ENCODE data around the gene MCTP1.

The MCTP1 gene

DNA sequence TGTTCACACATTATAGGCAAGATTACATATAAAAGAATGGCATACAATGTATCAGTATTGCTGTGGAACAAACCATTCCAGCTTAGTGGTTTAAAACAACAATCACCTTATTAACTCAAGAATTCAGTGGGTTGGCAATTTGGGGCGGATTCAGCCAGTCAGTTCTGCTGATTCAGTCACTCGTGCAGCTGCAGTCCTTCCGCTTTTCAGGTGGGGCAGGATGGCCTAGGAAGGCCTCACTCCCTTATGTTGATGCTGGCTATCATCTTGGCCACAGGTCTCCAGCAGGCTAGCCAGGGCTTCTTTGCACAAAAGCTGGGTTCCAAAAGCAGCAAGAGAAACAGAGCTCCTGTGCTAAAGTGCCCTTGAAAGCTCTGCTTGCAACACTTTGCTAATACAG lies 150.6 kb downstream of the MCTP1 start:
- Histone ChIP-seq H3K4me1 (ENCODE audit: control insufficient read depth, insufficient read depth, low read length) (no peaks in the 10 kb centered on the region), H3K4me3 (ENCODE audit: low read length) (no peak overlapping the region), H3K9ac (ENCODE audit: low read length) (no peak overlapping the region), H3K36me3 (ENCODE audit: control insufficient read depth, insufficient read depth, low read length) (no peaks in the 10 kb centered on the region), H3K9me3 (ENCODE audit: control insufficient read depth, low read length) (no peaks in the 10 kb centered on the region), H3K27me3 (ENCODE audit: control insufficient read depth, insufficient read depth, low read length) (no peaks in the 10 kb centered on the region)

DNA sequence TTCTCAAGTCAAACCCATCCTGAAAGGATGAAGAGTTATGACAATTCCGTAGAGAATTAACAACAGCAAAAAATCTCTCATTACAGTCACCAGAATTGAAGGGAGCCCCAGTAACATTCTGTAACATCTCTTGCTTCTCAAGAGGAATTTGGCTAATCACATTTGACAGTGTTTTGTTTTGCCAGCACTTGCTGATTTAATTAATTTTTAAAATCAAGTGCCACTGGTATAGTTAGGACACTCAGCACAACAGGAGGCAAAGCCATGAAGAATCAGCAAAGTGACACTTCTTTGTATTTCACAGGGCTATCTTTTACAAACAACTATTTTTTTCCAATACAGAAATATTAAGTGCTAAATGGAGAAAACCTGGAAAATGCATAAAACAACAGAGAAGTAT lies 152.8 kb downstream of the MCTP1 start:
- no peak overlapping the region for H3K9ac ChIP-seq (ENCODE audit: low read length)
- no peaks in the 10 kb centered on the region for H3K4me1 ChIP-seq (ENCODE audit: control insufficient read depth, insufficient read depth, low read length)
- no peaks in the 10 kb centered on the region for H3K36me3 ChIP-seq (ENCODE audit: control insufficient read depth, insufficient read depth, low read length)
- H3K4me3 ChIP-seq (ENCODE audit: low read length), result no peak overlapping the region
- no peaks in the 10 kb centered on the region for H3K9me3 ChIP-seq (ENCODE audit: control insufficient read depth, low read length)
- H3K27me3 ChIP-seq (ENCODE audit: control insufficient read depth, insufficient read depth, low read length), result no peaks in the 10 kb centered on the region

GRCh38 chr5:95130941-95131340 lies 154.0 kb downstream of the MCTP1 start:
- Histone ChIP-seq H3K4me1 (ENCODE audit: control insufficient read depth, insufficient read depth, low read length) (no peaks in the 10 kb centered on the region), H3K9me3 (ENCODE audit: control insufficient read depth, low read length) (no peaks in the 10 kb centered on the region), H3K27me3 (ENCODE audit: control insufficient read depth, insufficient read depth, low read length) (no peaks in the 10 kb centered on the region), H3K9ac (ENCODE audit: low read length) (no peak overlapping the region), H3K4me3 (ENCODE audit: low read length) (no peak overlapping the region), H3K36me3 (ENCODE audit: control insufficient read depth, insufficient read depth, low read length) (no peaks in the 10 kb centered on the region)

DNA sequence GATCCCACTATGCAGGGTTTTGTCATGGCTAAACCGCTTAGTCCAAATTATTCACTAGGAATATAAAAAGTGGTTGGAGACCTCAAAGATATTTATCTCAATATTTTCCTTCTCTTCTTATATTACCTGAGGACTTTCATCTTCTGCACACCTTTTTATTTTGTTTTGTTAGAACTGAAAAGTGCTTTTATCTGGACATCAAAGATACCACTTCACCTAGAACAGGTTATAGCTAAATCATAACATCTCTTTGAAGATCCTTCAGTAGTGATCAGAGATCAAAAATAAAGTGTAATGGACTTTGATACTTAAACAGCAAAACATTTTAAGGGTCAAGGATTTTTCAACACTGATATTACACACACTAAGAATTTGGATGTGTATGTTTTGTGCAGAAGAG lies 160.2 kb downstream of the MCTP1 start:
- H3K4me1 ChIP-seq (ENCODE audit: control insufficient read depth, insufficient read depth, low read length), result no peaks in the 10 kb centered on the region
- H3K4me3 ChIP-seq (ENCODE audit: low read length), result no peak overlapping the region
- no peaks in the 10 kb centered on the region for H3K9me3 ChIP-seq (ENCODE audit: control insufficient read depth, low read length)
- H3K36me3 ChIP-seq (ENCODE audit: control insufficient read depth, insufficient read depth, low read length), result no peaks in the 10 kb centered on the region
- H3K9ac ChIP-seq (ENCODE audit: low read length), result no peak overlapping the region
- no peaks in the 10 kb centered on the region for H3K27me3 ChIP-seq (ENCODE audit: control insufficient read depth, insufficient read depth, low read length)

DNA sequence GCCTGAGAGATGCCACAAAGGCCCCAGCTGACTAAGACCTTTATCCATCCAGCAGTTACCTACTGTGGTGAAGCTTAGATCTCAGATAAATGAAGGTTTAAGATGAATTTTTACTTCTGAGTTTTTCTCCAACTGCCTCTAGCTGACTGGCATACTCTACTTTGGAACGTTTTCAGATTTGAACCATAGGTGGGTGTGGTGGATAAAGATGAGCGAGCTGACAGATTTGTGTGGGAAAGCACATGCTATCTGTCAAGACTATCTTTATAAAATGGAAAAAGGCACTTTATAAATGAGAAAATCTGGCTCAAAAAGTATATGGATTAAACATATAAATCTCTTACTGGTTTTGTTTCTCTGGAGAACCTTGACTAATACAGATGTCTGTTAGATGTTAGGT lies 160.8 kb downstream of the MCTP1 start:
- H3K36me3 ChIP-seq (ENCODE audit: control insufficient read depth, insufficient read depth, low read length), result no peaks in the 10 kb centered on the region
- H3K9ac ChIP-seq (ENCODE audit: low read length), result no peak overlapping the region
- no peak overlapping the region for H3K4me3 ChIP-seq (ENCODE audit: low read length)
- H3K9me3 ChIP-seq (ENCODE audit: control insufficient read depth, low read length), result no peaks in the 10 kb centered on the region
- H3K4me1 ChIP-seq (ENCODE audit: control insufficient read depth, insufficient read depth, low read length), result no peaks in the 10 kb centered on the region
- H3K27me3 ChIP-seq (ENCODE audit: control insufficient read depth, insufficient read depth, low read length), result no peaks in the 10 kb centered on the region

DNA sequence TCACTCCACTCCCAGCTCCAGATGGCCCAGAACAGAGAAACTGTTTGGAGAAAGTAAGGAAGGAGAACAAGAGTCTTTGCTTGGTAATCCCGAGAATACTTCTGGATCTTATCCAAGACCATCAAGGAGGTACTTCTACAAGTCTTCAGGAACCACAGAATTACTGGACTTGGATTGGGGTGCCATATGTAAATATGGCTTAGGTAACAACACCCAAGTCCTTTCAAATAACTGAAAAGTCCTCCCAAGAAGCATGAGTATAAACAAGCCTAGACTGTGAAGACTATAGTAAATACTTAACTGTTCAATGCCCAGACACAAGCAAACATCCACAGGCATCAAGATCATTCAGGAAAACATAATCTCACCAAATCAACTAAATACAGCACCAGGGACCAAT lies 170.0 kb downstream of the MCTP1 start:
- Histone ChIP-seq H3K36me3 (ENCODE audit: control insufficient read depth, insufficient read depth, low read length) (no peaks in the 10 kb centered on the region), H3K27me3 (ENCODE audit: control insufficient read depth, insufficient read depth, low read length) (no peaks in the 10 kb centered on the region), H3K4me3 (ENCODE audit: low read length) (no peak overlapping the region), H3K9me3 (ENCODE audit: control insufficient read depth, low read length) (no peaks in the 10 kb centered on the region), H3K4me1 (ENCODE audit: control insufficient read depth, insufficient read depth, low read length) (peaks cover 10% of the 10 kb centered on the region), H3K9ac (ENCODE audit: low read length) (no peak overlapping the region)

DNA sequence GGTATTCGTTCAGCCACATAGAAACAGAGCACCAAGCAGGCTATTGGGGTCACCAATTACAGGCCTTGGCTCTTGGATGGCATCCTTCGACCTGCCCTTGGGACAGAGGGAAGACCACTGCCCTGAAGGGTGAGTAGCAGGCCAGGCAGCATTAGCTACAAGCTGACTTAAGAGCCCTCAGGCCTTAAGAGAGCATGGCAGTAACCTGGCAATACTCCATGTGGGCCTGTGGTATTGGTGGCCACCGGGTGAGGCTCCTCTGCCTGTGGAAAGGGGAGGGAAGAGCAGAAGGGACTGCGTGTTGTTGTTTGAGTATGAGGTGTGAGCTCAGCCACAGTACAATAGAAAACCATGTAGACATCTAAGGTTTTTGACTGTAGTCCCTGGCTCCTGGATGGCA lies 170.6 kb downstream of the MCTP1 start:
- no peak overlapping the region for H3K9ac ChIP-seq (ENCODE audit: low read length)
- no peaks in the 10 kb centered on the region for H3K36me3 ChIP-seq (ENCODE audit: control insufficient read depth, insufficient read depth, low read length)
- no peak overlapping the region for H3K4me3 ChIP-seq (ENCODE audit: low read length)
- H3K4me1 ChIP-seq (ENCODE audit: control insufficient read depth, insufficient read depth, low read length), result peaks cover 10% of the 10 kb centered on the region
- H3K9me3 ChIP-seq (ENCODE audit: control insufficient read depth, low read length), result no peaks in the 10 kb centered on the region
- H3K27me3 ChIP-seq (ENCODE audit: control insufficient read depth, insufficient read depth, low read length), result no peaks in the 10 kb centered on the region

GRCh38 chr5:95113489-95113888 lies 171.4 kb downstream of the MCTP1 start:
- peaks cover 10% of the 10 kb centered on the region for H3K4me1 ChIP-seq (ENCODE audit: control insufficient read depth, insufficient read depth, low read length)
- H3K9me3 ChIP-seq (ENCODE audit: control insufficient read depth, low read length), result no peaks in the 10 kb centered on the region
- no peak overlapping the region for H3K4me3 ChIP-seq (ENCODE audit: low read length)
- no peaks in the 10 kb centered on the region for H3K36me3 ChIP-seq (ENCODE audit: control insufficient read depth, insufficient read depth, low read length)
- H3K27me3 ChIP-seq (ENCODE audit: control insufficient read depth, insufficient read depth, low read length), result no peaks in the 10 kb centered on the region
- no peak overlapping the region for H3K9ac ChIP-seq (ENCODE audit: low read length)

DNA sequence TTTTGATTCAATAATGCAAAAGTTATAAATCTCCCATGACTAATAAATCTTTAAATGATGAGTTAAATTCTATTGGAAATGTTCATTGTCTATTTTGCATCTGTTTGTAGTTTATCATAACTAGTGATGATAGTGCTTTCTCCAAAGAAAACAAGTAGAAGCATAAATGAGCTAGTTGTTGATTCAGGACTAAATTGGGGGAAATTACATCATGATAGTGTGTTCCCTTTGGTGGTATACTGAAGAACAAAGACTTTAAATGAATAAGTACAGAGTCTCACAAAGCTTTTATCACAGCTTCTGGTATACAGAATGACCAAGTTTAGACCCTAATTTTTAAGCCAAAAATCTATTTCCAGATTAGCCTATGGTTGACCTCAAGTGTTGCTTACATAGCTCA lies 173.8 kb downstream of the MCTP1 start:
- Histone ChIP-seq H3K4me3 (ENCODE audit: low read length) (no peak overlapping the region), H3K9ac (ENCODE audit: low read length) (no peak overlapping the region), H3K4me1 (ENCODE audit: control insufficient read depth, insufficient read depth, low read length) (peaks cover 10% of the 10 kb centered on the region), H3K9me3 (ENCODE audit: control insufficient read depth, low read length) (no peaks in the 10 kb centered on the region), H3K27me3 (ENCODE audit: control insufficient read depth, insufficient read depth, low read length) (no peaks in the 10 kb centered on the region), H3K36me3 (ENCODE audit: control insufficient read depth, insufficient read depth, low read length) (no peaks in the 10 kb centered on the region)

DNA sequence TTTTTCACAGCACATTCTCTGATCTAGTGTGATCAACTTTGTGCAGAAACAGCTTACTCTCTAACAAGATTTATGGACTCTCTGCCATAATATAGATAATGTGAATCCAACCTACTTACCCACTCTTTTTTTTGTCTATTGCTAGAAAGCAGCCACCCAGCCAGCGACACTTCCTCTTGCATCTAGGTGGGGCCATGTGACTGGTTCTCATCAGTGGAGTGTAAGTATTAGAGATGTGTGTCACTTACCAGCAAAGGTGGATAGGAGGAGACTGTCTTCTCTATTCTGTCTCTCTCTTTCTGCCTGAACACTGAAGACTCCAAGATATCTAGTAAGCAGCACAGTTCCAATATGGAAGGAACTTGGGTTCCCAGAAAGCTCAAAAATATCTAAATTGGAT lies 174.8 kb downstream of the MCTP1 start:
- Histone ChIP-seq H3K9ac (ENCODE audit: low read length) (no peak overlapping the region), H3K36me3 (ENCODE audit: control insufficient read depth, insufficient read depth, low read length) (no peaks in the 10 kb centered on the region), H3K4me1 (ENCODE audit: control insufficient read depth, insufficient read depth, low read length) (peaks cover 10% of the 10 kb centered on the region), H3K27me3 (ENCODE audit: control insufficient read depth, insufficient read depth, low read length) (no peaks in the 10 kb centered on the region), H3K9me3 (ENCODE audit: control insufficient read depth, low read length) (no peaks in the 10 kb centered on the region), H3K4me3 (ENCODE audit: low read length) (no peak overlapping the region)

- Histone ChIP-seq H3K9ac (ENCODE audit: low read length) (no peak overlapping the region), H3K36me3 (ENCODE audit: control insufficient read depth, insufficient read depth, low read length) (no peaks in the 10 kb centered on the region), H3K27me3 (ENCODE audit: control insufficient read depth, insufficient read depth, low read length) (no peaks in the 10 kb centered on the region), H3K9me3 (ENCODE audit: control insufficient read depth, low read length) (no peaks in the 10 kb centered on the region), H3K4me3 (ENCODE audit: low read length) (no peak overlapping the region), H3K4me1 (ENCODE audit: control insufficient read depth, insufficient read depth, low read length) (no peaks in the 10 kb centered on the region)
These were observed 177.8 kb downstream of the MCTP1 start for GRCh38 chr5:95107138-95107537.

DNA sequence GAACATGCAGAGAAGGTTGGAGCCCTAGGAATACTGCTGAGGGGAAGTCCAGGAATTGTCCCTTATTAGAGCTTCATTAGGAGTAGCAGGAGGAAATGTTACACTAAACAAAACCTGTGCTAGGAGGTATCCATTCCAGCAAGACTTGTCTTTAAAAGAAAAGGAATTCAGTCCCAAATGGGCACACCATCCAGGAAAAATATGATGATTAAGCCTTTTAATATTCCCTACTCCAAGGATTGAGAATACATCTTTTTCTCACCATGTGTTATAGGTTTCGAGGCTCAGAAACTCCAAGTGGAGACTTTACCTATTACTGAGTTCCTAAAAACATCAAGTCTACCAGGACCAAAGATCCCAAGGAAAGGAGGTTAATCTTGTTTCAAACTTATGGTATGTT lies 179.3 kb downstream of the MCTP1 start:
- H3K4me1 ChIP-seq (ENCODE audit: control insufficient read depth, insufficient read depth, low read length), result no peaks in the 10 kb centered on the region
- H3K27me3 ChIP-seq (ENCODE audit: control insufficient read depth, insufficient read depth, low read length), result no peaks in the 10 kb centered on the region
- no peaks in the 10 kb centered on the region for H3K36me3 ChIP-seq (ENCODE audit: control insufficient read depth, insufficient read depth, low read length)
- H3K9me3 ChIP-seq (ENCODE audit: control insufficient read depth, low read length), result no peaks in the 10 kb centered on the region
- no peak overlapping the region for H3K9ac ChIP-seq (ENCODE audit: low read length)
- H3K4me3 ChIP-seq (ENCODE audit: low read length), result no peak overlapping the region

- no peak overlapping the region for H3K4me3 ChIP-seq (ENCODE audit: low read length)
- no peaks in the 10 kb centered on the region for H3K9me3 ChIP-seq (ENCODE audit: control insufficient read depth, low read length)
- no peaks in the 10 kb centered on the region for H3K27me3 ChIP-seq (ENCODE audit: control insufficient read depth, insufficient read depth, low read length)
- no peaks in the 10 kb centered on the region for H3K4me1 ChIP-seq (ENCODE audit: control insufficient read depth, insufficient read depth, low read length)
- H3K9ac ChIP-seq (ENCODE audit: low read length), result no peak overlapping the region
- no peaks in the 10 kb centered on the region for H3K36me3 ChIP-seq (ENCODE audit: control insufficient read depth, insufficient read depth, low read length)
These were observed 182.2 kb downstream of the MCTP1 start for GRCh38 chr5:95102687-95103086.

Measured in mucosa of stomach (tissue), 1 donor.